NCI-H2196 treated with DMSO at 0.1 percent for 48 hours (cell line): ENCODE data around the gene EGF.
"Not testable (repeated sequence)": the region's sequence is repeated elsewhere in the genome, so short reads cannot be mapped to it uniquely, and the experiment has no call there.

Experiments
- DNase-seq: peaks from one replicate; lab custom pipeline; 2025; ENCODE audit not compliant: unreplicated experiment; lab: John Stamatoyannopoulos, UW

The EGF gene

GRCh38 chr4:109912706-109913595 lies at the start of gene EGF:
Gene EGF, plus strand, starts transcription at chr4:109912883. Its CDS starts 453 bp downstream, at chr4:109913336.
- DNase-seq: no peak

- no peak for DNase-seq
Observed at GRCh38 chr4:109864134-109864533, 48.5 kb upstream of the EGF start.

- DNase-seq: no peak
Observed at GRCh38 chr4:109870061-109870460, 42.6 kb upstream of the EGF start.

GRCh38 chr4:109872065-109872464 lies 40.6 kb upstream of the EGF start:
- no peak for DNase-seq

- no peak for DNase-seq
Observed at GRCh38 chr4:109872950-109873656, 39.6 kb upstream of the EGF start.

GRCh38 chr4:109873791-109874514 lies 38.7 kb upstream of the EGF start:
- DNase-seq: peak; percentile 2

- DNase-seq: no peak
Observed at GRCh38 chr4:109875106-109875505, 37.6 kb upstream of the EGF start.

GRCh38 chr4:109875553-109875952 lies 37.1 kb upstream of the EGF start:
- not testable (repeated sequence) for DNase-seq

- DNase-seq: no peak
Observed at GRCh38 chr4:109876634-109877265, 35.9 kb upstream of the EGF start.

- DNase-seq: no peak
Observed at GRCh38 chr4:109877400-109877799, 35.3 kb upstream of the EGF start.

GRCh38 chr4:109878355-109878754 lies 34.3 kb upstream of the EGF start:
- DNase-seq: no peak

GRCh38 chr4:109879081-109879480 lies 33.6 kb upstream of the EGF start:
- DNase-seq: no peak

- no peak for DNase-seq
Observed at GRCh38 chr4:109879636-109880314, 32.9 kb upstream of the EGF start.

- no peak for DNase-seq
Observed at GRCh38 chr4:109886303-109886702, 26.4 kb upstream of the EGF start.

- no peak for DNase-seq
Observed at GRCh38 chr4:109887071-109887470, 25.6 kb upstream of the EGF start.

GRCh38 chr4:109890076-109890475 lies 22.6 kb upstream of the EGF start:
- DNase-seq: no peak

GRCh38 chr4:109902559-109903251 lies 10.0 kb upstream of the EGF start:
- DNase-seq: no peak

GRCh38 chr4:109908731-109909130 lies 4.0 kb upstream of the EGF start:
- no peak for DNase-seq

- DNase-seq: no peak
Observed at GRCh38 chr4:109910256-109910655, 2.4 kb upstream of the EGF start.
